Suppressor macrophage (primary cell): ENCODE measurements around the gene LZTFL1.

Experiments used
- DNase-seq, 4 experiments: peaks; one replicate each; pipeline ENCODE4 v3.0.0-alpha.2; 2020 to 2022
- total RNA-seq, 17 experiments: gene quantifications; one replicate each; lab custom pipeline; 2026; ENCODE audit warnings: mixed read lengths in 6 of 17, inconsistent platforms in 3 of 17; lab: John Stamatoyannopoulos, UW

The LZTFL1 gene
- 3.4 to 10.8 (median 7.2) reads per million in 17 experiments for total RNA-seq

DNA sequence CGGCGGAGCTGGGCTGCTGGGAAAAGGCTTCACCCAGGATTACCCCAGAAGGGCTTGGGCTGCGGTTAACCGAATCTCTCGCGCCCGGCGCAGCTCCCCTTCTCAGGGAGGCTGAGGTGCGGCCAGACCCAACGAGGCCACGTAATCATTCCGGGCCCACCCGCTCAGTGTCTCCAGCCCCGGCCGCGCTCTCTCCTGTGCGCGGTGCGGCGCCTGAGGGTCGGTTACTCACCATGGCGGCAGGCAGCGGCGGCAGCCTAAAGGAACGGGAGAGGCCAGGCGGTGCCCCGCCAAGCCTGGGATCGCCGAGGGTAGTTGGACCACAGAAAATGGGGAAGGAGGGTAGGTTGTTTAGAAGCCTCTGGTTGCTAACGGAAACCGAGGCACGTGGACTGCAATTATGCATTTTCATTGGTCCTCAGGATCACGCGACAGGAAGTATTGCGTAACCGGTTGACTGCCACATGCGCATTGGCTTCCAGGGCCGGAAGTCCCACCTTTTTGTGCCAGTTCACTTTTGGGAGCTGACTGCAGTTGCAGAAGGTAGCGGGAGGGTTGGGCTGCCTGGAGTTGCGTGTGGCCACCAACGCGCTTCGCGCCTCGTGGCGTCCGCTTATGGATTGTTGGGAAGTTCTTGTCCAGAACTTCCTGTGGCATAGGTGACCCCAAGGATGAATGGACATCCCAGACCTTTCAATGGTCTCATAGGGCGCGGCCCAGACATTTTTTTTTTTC, at the start of gene LZTFL1:
Gene LZTFL1, minus strand, starts transcription at position 363 of the 735 bp plus-strand sequence. Its CDS starts 128 bp downstream, at position 235.
- DNase-seq = peak; percentile 97 to 99 (median 98)

GRCh38 chr3:45890405-45890804, 48.5 kb upstream of the LZTFL1 start:
- peak in 3 of 4 experiments; percentile 23 to 44 (median 37) for DNase-seq

GRCh38 chr3:45889337-45889736, 47.4 kb upstream of the LZTFL1 start:
- no peak for DNase-seq

- DNase-seq = no peak
These were observed 46.0 kb upstream of the LZTFL1 start for GRCh38 chr3:45887759-45888511.

GRCh38 chr3:45887285-45887684, 45.4 kb upstream of the LZTFL1 start:
- no peak for DNase-seq

- DNase-seq = no peak
These were observed 44.2 kb upstream of the LZTFL1 start, which contains the start of gene CCR9 for GRCh38 chr3:45885979-45886705. Gene CCR9 (plus strand): TSS chr3:45886543. CDS start chr3:45894934, 8,391 bp downstream.

GRCh38 chr3:45884368-45885201, 42.7 kb upstream of the LZTFL1 start:
- peak in 2 of 4 experiments; percentile 12 to 17 for DNase-seq

- DNase-seq = no peak
These were observed 39.4 kb upstream of the LZTFL1 start for GRCh38 chr3:45881078-45882022.

DNA sequence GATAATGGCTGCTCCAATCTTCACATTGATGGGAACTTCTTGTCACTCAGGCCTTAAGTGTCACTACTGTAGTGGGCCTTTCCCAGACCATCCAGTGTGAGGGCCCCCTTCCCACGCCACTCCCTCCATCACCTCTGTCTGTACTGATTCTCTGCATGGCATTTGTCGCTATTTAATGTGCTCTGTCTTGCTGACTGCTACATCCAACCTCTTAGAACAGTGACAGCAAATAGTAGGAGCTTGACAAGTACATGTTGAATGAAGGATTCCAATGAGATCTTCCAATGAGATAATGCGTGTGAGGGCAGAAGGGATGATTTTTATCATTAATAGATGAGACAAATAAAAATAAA, 38.8 kb upstream of the LZTFL1 start:
- DNase-seq = no peak

GRCh38 chr3:45878124-45878523, 36.2 kb upstream of the LZTFL1 start:
- no peak for DNase-seq

- DNase-seq = no peak
These were observed 32.9 kb upstream of the LZTFL1 start for GRCh38 chr3:45874677-45875346.

DNA sequence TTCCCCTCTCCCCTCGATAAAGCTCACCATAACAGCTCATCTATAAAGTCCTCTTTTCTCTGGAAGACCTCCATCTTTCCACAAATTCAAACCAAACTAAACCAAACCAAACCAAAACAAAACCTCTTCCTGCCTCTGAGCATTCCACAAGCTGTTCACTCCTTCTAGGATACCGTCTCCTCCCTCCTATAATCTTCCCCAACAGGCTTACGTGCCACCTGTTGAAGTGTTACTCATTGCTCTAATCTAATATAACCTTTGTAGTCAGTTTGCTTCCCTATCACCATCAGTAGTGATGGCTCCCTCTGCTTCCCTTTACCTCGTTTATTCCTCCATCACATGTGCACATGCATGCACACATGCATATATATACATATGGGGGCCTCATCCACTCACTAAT, 31.7 kb upstream of the LZTFL1 start:
- DNase-seq = no peak

DNA sequence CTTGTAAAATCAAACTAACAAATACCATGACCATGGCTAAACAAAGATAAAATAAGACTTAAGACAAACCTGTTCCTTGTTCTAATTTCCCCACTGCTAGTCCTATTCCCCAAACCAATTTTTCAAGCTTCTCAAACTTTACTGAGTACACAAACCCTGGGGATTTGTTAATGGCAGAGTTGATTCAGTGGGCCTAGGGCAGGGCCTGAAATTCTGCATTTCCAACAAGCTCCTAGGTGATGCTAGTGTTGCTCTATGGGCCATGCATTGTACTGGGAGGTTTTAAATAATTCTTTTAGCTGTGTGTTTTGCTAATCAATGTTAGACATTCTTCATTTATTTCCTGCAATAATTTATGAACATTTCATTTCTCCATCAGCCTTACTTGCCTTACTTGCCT, 31.1 kb upstream of the LZTFL1 start:
- no peak for DNase-seq

DNA sequence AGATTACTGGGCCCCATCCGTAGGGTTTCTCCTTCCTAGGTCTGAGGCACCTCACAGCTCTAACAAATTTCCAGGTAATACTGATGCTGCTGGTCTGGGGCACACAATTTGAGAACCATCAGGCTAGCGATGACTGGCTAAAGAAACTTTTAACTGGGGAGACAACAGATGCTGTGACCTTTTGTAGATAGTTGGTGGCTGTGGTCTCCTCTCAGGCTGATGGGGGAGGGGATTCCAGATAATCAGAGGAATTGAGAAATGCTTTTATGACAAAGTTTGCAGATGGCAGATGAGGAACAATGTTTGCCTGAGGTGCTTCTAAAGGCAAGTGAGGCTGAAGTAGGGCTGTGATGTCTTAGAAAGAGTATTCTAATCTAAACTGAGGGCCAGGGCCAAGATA, 30.6 kb upstream of the LZTFL1 start:
- no peak for DNase-seq

DNA sequence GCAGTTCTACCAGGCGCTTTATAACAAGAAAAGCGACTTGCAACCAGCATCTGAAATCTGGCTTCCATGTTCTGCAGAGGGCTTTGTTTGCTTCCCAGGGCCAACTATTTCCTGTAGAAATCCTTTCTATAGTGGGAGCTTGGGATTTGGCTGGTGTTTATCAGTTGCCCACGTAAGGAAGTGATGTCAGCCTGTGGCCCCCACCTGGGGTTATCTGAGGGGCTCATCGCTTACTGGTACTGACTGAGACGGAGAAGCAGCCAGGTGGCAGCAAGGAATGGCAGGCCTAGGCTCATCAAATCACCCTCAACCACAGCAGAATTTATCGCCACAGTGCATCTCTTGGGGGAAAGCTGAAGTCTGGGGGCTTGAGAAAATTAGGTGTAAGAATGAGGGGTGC, 29.9 kb upstream of the LZTFL1 start:
- DNase-seq = no peak

DNA sequence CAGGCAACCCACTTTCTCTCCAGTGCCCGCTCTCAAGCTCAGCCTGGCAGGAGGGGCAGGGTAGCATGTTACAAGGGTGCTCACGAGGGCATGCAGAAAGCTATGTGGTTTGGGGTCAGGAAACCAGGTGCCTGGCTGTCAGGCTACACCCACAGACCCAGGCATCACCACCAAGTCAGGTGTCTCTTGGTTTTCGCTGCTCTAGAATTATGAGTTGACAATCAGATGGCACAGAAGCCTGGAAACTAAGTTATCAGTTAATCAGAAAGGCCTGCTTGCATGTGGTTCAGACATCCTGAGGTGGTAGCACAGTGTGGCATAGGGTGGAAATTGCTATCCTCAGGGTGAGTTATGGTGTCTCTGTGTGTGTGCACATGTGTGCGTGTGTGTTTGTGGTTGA, 28.2 kb upstream of the LZTFL1 start:
- no peak for DNase-seq

DNA sequence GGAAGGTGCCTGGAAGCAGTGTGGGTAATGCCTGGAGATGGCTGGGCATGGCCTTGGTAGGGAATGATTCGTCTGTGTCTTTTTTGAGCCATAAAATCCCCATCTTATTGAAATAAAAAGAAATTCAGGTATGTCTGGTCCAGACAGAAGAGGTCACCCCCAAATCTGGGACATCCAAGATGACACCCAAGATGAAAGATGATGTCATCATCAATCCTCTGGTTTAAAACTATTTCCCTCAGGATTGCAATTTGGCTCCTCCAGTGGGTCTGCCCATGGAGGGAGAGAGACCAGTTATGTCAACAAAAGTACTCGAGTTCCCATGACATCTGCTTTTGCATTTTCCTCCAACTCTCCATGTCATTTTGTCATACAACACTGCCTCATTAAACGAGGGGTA, 27.7 kb upstream of the LZTFL1 start:
- no peak for DNase-seq

GRCh38 chr3:45868650-45869049, 26.7 kb upstream of the LZTFL1 start:
- DNase-seq = no peak

DNA sequence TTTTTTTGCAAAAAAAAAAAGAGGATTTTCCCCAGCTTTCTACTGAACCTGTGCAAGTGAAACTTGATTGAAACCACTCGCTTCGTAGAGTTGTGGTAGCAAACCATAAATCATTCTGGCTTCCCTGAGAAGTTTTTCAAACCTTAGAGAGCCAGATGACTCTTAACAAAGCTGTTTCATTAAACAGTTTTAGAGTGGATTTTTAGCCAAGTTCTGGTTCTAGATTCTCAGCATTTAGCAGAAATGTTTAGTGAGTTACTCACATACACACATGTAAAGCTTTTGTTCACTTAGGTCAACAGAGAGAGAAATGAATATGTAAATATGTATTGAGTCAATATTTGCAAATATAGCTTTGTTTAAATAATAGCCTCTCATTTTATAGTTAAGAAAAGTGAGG, 26.3 kb upstream of the LZTFL1 start:
- DNase-seq = no peak

- peak in 2 of 4 experiments; percentile 41 to 51 for DNase-seq
These were observed 23.6 kb upstream of the LZTFL1 start for GRCh38 chr3:45865563-45865962.
